SK-N-MC (cell line): ENCODE results near the gene JPH3.

Experiments used
- EZH2 ChIP-seq: fragments of 200-600 bp; sonication (generic); IDR thresholded peaks from one replicate; pipeline ENCODE4 v1.6.1; 2017; ENCODE audit warnings: antibody characterized with exemption
- FOXP2 ChIP-seq: optimal IDR thresholded peaks from 2 replicates; pipeline ENCODE3; 2011; ENCODE audit warnings: mild to moderate bottlenecking, moderate library complexity; ENCODE audit not compliant: insufficient read depth; ENCODE audit errors: extremely low read length, control extremely low read depth
- POLR2AphosphoS5 ChIP-seq: IDR thresholded peaks from 2 replicates; pipeline ENCODE4 v1.6.1; 2012; ENCODE audit warnings: mild to moderate bottlenecking, low read depth, low read length, borderline replicate concordance

DNA sequence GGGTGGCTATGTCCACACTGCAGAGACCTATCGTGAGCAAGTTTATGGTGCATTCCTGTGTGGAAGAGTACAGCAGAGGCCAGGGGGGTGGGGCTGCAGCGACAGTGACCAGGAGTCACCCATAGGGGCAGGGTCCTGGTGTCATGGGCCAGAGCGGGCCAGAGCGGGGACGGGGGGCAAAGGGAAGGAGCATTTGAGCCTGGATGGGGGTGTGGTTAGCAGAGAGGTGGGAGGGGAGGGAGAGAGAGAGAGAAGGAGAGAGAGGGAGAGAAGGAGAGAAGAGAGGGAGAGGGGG, 17.8 kb downstream of the JPH3 start:
- no peak for TF ChIP-seq EZH2
- no peak for TF ChIP-seq POLR2AphosphoS5
- TF ChIP-seq FOXP2 = no peak
